ENCODE measurements around the gene KCNIP1.

KCNIP1 gene

GRCh38 chr5:170553218-170553617 lies 49.4 kb downstream of the KCNIP1 start:
- TF ChIP-seq BCL11B (tag by site-specific recombination; IDR thresholded peaks at IDR 0.05; ENCODE audit: low read depth) (no peak), SP2 (tag by site-specific recombination; IDR thresholded peaks at IDR 0.05) (no peak), ZNF449 (tag by site-specific recombination; IDR thresholded peaks at IDR 0.05) (no peak), ZNF670 (tag by site-specific recombination; IDR thresholded peaks at IDR 0.05; ENCODE audit: low read depth) (no peak), ZNF132 (tag by site-specific recombination; IDR thresholded peaks at IDR 0.05; ENCODE audit: borderline replicate concordance) (no peak), ZNF654 (tag by site-specific recombination; IDR thresholded peaks at IDR 0.05; ENCODE audit: low read depth) (no peak), ZFP69B (tag by site-specific recombination; IDR thresholded peaks at IDR 0.05) (no peak), ZNF560 (tag by site-specific recombination; IDR thresholded peaks at IDR 0.05; ENCODE audit: borderline replicate concordance) (no peak), ZSCAN18 (tag by site-specific recombination; IDR thresholded peaks at IDR 0.05) (no peak), ZNF629 (tag by site-specific recombination; IDR thresholded peaks at IDR 0.05) (no peak), ZNF645 (tag by site-specific recombination; IDR thresholded peaks at IDR 0.05) (no peak), ZNF785 (tag by site-specific recombination; IDR thresholded peaks at IDR 0.05) (no peak), ZNF791 (tag by site-specific recombination; IDR thresholded peaks at IDR 0.05) (no peak)
- TF ChIP-seq, protein P1, sequence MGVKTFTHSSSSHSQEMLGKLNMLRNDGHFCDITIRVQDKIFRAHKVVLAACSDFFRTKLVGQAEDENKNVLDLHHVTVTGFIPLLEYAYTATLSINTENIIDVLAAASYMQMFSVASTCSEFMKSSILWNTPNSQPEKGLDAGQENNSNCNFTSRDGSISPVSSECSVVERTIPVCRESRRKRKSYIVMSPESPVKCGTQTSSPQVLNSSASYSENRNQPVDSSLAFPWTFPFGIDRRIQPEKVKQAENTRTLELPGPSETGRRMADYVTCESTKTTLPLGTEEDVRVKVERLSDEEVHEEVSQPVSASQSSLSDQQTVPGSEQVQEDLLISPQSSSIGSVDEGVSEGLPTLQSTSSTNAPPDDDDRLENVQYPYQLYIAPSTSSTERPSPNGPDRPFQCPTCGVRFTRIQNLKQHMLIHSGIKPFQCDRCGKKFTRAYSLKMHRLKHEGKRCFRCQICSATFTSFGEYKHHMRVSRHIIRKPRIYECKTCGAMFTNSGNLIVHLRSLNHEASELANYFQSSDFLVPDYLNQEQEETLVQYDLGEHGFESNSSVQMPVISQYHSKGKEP (tag by site-specific recombination; IDR thresholded peaks at IDR 0.05) = no peak
- ChIA-PET POLR2A (no interaction called here), CTCF (interaction anchor here (0.7 to 1.9 kb wide), 3 partner anchors 9 to 80 kb away, joined by 3 to 4 read pairs (median 4); no protein-coding TSS in a partner anchor)

DNA sequence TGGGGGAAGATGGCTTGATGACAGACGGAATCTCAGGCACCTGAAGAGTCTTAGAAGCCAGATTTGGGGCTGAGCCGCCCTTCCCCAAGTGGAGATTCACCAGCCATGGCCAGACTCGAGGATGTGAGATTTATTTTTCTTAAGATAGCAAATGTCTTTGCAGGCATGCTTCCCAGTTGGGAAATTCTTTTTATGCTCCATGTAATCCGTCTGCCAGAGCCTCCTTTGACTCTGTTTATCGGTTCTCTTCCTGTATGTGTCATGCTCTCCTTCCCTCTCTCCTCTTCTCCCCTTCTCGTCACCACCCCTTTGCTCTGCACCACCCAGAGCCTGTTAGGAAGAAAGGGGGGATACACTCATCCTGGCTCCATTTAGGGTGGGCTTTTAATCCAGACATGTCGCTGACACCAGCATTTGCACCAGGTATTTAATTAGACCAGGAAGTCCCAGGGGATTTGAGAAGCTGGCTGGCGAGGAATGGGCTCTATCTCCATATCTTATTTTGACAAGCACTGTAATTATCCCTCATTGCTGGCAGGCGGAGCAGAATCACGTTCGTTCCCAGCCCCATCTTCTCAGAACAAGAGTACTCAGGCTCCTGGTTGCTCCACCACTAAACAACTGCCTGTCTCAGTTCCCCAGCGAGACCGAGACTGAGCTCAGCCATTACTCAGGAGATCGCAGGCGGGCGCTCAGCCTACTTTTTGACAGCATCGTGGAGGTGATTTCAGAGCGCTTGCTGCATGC lies 50.9 kb downstream of the KCNIP1 start:
- Histone ChIP-seq H3K36me3 (ENCODE audit: control insufficient read depth in 2 of 2, insufficient read depth in 1 of 2, low read length in 2 of 2) (no peaks in the 10 kb centered on the region), H3K4me3 (ENCODE audit: low read depth, low read length) (no peak overlapping the region), H3K9me3 (ENCODE audit: control insufficient read depth, insufficient read depth, low read depth, low read length) (no peaks in the 10 kb centered on the region), H3K4me1 (ENCODE audit: control insufficient read depth, insufficient read depth, low read length) (no peaks in the 10 kb centered on the region), H3K27ac (ENCODE audit: extremely low read depth, low read depth, low read length) (no peak overlapping the region; the same call in 1 of the 2 replicates)
- ChIA-PET CTCF (interaction anchor here (0.6 to 1.9 kb wide), 4 partner anchors 56 to 1359 kb away, joined by 3 to 4 read pairs (median 4); no protein-coding TSS in a partner anchor), POLR2A (no interaction called here)
- TF ChIP-seq KLF8 (tag by site-specific recombination; IDR thresholded peaks at IDR 0.05) (no peak), ZNF555 (tag by site-specific recombination; conservative IDR thresholded peaks at IDR 0.05) (no peak), ZNF223 (tag by site-specific recombination; IDR thresholded peaks at IDR 0.05) (no peak), ZBTB20 (tag by site-specific recombination; IDR thresholded peaks at IDR 0.05) (no peak), ZNF16 (tag by site-specific recombination; IDR thresholded peaks at IDR 0.05; ENCODE audit: low read depth) (no peak), ZNF324 (tag by site-specific recombination; IDR thresholded peaks at IDR 0.05) (no peak), ZNF658 (tag by site-specific recombination; IDR thresholded peaks at IDR 0.05) (no peak), ZNF311 (tag by site-specific recombination; IDR thresholded peaks at IDR 0.05; ENCODE audit: borderline replicate concordance) (no peak), ZNF624 (tag by site-specific recombination; IDR thresholded peaks at IDR 0.05) (no peak), ZNF112 (tag by site-specific recombination; IDR thresholded peaks at IDR 0.05) (no peak), ZNF558 (tag by site-specific recombination; IDR thresholded peaks at IDR 0.05) (no peak), ZNF24 (tag by site-specific recombination; IDR thresholded peaks at IDR 0.05) (no peak), ZFP37 (tag by site-specific recombination; IDR thresholded peaks at IDR 0.05) (no peak), ZNF169 (tag by site-specific recombination; IDR thresholded peaks at IDR 0.05) (no peak), ZEB2 (tag by site-specific recombination; IDR thresholded peaks at IDR 0.05) (0 out of 2 replicates have a peak, but pooled peaks have one; percentile 52), ZNF560 (tag by site-specific recombination; IDR thresholded peaks at IDR 0.05; ENCODE audit: borderline replicate concordance) (no peak)
- TF ChIP-seq, protein P2, sequence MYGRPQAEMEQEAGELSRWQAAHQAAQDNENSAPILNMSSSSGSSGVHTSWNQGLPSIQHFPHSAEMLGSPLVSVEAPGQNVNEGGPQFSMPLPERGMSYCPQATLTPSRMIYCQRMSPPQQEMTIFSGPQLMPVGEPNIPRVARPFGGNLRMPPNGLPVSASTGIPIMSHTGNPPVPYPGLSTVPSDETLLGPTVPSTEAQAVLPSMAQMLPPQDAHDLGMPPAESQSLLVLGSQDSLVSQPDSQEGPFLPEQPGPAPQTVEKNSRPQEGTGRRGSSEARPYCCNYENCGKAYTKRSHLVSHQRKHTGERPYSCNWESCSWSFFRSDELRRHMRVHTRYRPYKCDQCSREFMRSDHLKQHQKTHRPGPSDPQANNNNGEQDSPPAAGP (tag by site-specific recombination; IDR thresholded peaks at IDR 0.05) = peak; percentile 60; the same call in 1 of the 2 replicates

More at GRCh38 chr5:170553218-170553617, 49.4 kb downstream of the KCNIP1 start:
- Histone ChIP-seq H3K4me3 (ENCODE audit: low read depth, low read length) (no peak overlapping the region), H3K4me1 (ENCODE audit: control insufficient read depth, insufficient read depth, low read length) (no peaks in the 10 kb centered on the region), H3K9me3 (ENCODE audit: control insufficient read depth, insufficient read depth, low read depth, low read length) (no peaks in the 10 kb centered on the region), H3K36me3 (ENCODE audit: control insufficient read depth in 2 of 2, insufficient read depth in 1 of 2, low read length in 2 of 2) (no peaks in the 10 kb centered on the region), H3K27ac (ENCODE audit: extremely low read depth, low read depth, low read length) (no peak overlapping the region)

Data from HEK293 (cell line).